ENCODE data around the gene TNFRSF21.

DNA sequence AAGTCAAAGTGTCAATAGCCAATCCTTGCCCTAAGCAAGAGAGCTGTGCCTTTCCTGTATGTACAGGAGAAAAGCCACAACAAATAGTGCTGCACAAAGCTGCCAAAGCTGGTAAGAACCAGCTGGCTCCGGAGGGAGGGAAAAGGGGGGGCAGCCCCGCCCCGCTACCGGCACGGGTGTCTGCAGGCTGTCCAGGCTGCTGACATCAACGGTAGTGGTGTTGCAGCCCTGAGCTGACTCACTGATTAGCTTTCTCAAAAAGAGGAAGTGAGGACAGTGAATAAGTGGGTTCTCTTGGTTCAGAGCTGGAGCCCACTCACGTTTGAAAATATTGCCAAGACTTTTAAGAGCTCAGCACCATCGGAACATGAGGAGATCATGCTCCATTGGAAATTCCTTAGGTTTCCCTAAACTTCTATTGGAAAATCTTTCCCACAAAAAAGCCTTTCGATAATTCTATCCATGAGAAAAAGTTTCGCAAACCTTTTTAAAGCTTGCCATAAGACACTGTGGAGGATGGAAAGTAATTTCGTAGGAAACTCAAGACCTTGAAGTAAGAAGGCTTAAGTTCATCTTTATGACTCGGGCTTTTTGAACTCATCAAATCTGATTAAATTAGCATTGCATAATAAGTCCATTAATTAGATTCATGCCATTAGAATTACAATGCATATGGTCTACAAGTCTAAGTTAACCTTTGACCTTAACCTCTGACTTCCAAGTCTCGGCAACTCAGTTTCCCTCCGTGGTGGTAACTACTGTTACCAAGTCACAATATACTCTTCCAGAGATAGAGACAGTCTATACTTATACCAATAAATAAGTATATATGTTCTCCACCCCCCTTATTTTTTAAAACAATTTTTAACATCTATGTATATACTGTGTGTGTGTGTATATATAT lies 67.0 kb downstream of the TNFRSF21 start:
- TF ChIP-seq, protein P1, sequence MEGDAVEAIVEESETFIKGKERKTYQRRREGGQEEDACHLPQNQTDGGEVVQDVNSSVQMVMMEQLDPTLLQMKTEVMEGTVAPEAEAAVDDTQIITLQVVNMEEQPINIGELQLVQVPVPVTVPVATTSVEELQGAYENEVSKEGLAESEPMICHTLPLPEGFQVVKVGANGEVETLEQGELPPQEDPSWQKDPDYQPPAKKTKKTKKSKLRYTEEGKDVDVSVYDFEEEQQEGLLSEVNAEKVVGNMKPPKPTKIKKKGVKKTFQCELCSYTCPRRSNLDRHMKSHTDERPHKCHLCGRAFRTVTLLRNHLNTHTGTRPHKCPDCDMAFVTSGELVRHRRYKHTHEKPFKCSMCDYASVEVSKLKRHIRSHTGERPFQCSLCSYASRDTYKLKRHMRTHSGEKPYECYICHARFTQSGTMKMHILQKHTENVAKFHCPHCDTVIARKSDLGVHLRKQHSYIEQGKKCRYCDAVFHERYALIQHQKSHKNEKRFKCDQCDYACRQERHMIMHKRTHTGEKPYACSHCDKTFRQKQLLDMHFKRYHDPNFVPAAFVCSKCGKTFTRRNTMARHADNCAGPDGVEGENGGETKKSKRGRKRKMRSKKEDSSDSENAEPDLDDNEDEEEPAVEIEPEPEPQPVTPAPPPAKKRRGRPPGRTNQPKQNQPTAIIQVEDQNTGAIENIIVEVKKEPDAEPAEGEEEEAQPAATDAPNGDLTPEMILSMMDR (IDR thresholded peaks at IDR 0.05) = no peak
- TF ChIP-seq EP300 (IDR thresholded peaks at IDR 0.05) (no peak), POLR2A (IDR thresholded peaks at IDR 0.05) (no peak)
